Endothelial cell of umbilical vein (primary cell): ENCODE data around the gene UCP3. TPM values are rescaled to one million over a fixed set of nuclear protein-coding genes. Genes with fewer than 3 reads are reported as not detected.

Experiments used
- BruUV-seq: library from RNA; stranded (reverse); fragments of 400-500 nt; replicated peaks from 2 replicates; lab custom pipeline; 2021; lab: Mats Ljungman, UMichigan
- CTCF ChIA-PET: fragments of 300-600, 350-600 bp; sonication (Branson Sonifier 250); formaldehyde crosslinking; loops from one replicate; lab custom pipeline; 2021; ENCODE audit warnings: antibody characterized with exemption, inconsistent platforms; lab: Charles Lee
- POLR2A ChIA-PET: fragments of 300-600, 350-600 bp; sonication (Branson Sonifier 250); formaldehyde crosslinking; loops from one replicate; lab custom pipeline; 2021; ENCODE audit warnings: antibody characterized with exemption, inconsistent platforms; lab: Charles Lee
- DNase-seq: peaks from one replicate; pipeline ENCODE4 v3.0.0-alpha.2; 2011; ENCODE audit warnings: low read depth, low spot score
- FAIRE-seq: peaks from 2 replicates; lab custom pipeline; 2011; peaks lifted over from hg19 to GRCh38; lab: Jason Lieb, UNC
- H2AFZ ChIP-seq: 2 replicates; pipeline ENCODE4 v1.6.0; 2012; ENCODE audit warnings: low read depth, low read length, control low read depth, inconsistent platforms
- H3K27ac ChIP-seq: 2 replicates; pipeline ENCODE4 v1.5.1; 2011; ENCODE audit warnings: low read depth, mild to moderate bottlenecking, control low read depth, low read length, moderate library complexity; ENCODE audit not compliant: insufficient read depth
- H3K27me3 ChIP-seq, 2 experiments: 2 replicates each; pipeline versions ENCODE4 v1.6.0 to v1.6.1; 2011; ENCODE audit warnings: low read length in 2 of 2, mixed read lengths in 1 of 2; ENCODE audit not compliant: control insufficient read depth in 2 of 2, insufficient read depth in 2 of 2
- H3K36me3 ChIP-seq, 2 experiments: 2 replicates in 1 of 2; 3 replicates in 1 of 2; pipeline ENCODE4 v1.5.1; 2011; ENCODE audit warnings: low read length in 2 of 2, mild to moderate bottlenecking in 1 of 2, moderate library complexity in 1 of 2; ENCODE audit not compliant: control insufficient read depth in 2 of 2, insufficient read depth in 2 of 2; ENCODE audit errors: extremely low read depth in 1 of 2
- H3K4me1 ChIP-seq: 3 replicates; pipeline ENCODE4 v1.5.1; 2011; ENCODE audit warnings: mild to moderate bottlenecking, low read length; ENCODE audit not compliant: control insufficient read depth, insufficient read depth; ENCODE audit errors: extremely low read depth
- H3K4me2 ChIP-seq: 2 replicates; pipeline ENCODE4 v1.6.1; 2011; ENCODE audit warnings: low read length, control low read depth, mixed read lengths; ENCODE audit not compliant: insufficient read depth
- H3K4me3 ChIP-seq, 3 experiments: fragments of 200-600 bp in 1 of 3; sonication (generic), shearing (Covaris generic) in 1 of 3; replicated peaks in 1 of 3; 2 replicates each; pipeline ENCODE4 v1.5.1; 2011 to 2016; ENCODE audit warnings: control low read depth in 3 of 3, low read length in 3 of 3, mild to moderate bottlenecking in 2 of 3, inconsistent platforms in 1 of 3, low read depth in 1 of 3, moderate library complexity in 1 of 3; ENCODE audit not compliant: insufficient read depth in 1 of 3
- H3K79me2 ChIP-seq: 2 replicates; pipeline ENCODE4 v1.6.0; 2012; ENCODE audit warnings: low read length, inconsistent platforms; ENCODE audit not compliant: control insufficient read depth, insufficient read depth
- H3K9ac ChIP-seq: replicated peaks from 2 replicates; pipeline ENCODE3; 2011; ENCODE audit warnings: low read length, control low read depth; ENCODE audit not compliant: insufficient read depth; ENCODE audit errors: extremely low read depth
- H3K9me1 ChIP-seq: replicated peaks from 3 replicates; pipeline ENCODE4 v1.6.0; 2011; ENCODE audit warnings: mild to moderate bottlenecking, low read length; ENCODE audit not compliant: control insufficient read depth, insufficient read depth; ENCODE audit errors: extremely low read depth
- H3K9me3 ChIP-seq: replicated peaks from 2 replicates; pipeline ENCODE4 v1.5.1; 2012; ENCODE audit warnings: low read length, inconsistent platforms; ENCODE audit not compliant: control insufficient read depth, insufficient read depth
- H4K20me1 ChIP-seq: replicated peaks from 2 replicates; pipeline ENCODE3; 2011; ENCODE audit warnings: mild to moderate bottlenecking, low read length; ENCODE audit not compliant: control insufficient read depth, insufficient read depth; ENCODE audit errors: extremely low read depth
- FOS ChIP-seq: IDR thresholded peaks from 2 replicates; pipeline ENCODE4 v1.6.1; 2011; ENCODE audit warnings: mild to moderate bottlenecking, low read length, moderate library complexity, borderline replicate concordance; ENCODE audit not compliant: insufficient read depth
- GATA2 ChIP-seq: IDR thresholded peaks from 2 replicates; pipeline ENCODE4 v1.7.0; 2011; ENCODE audit warnings: low read depth, mild to moderate bottlenecking, moderate library complexity, mixed read lengths, low read length; ENCODE audit not compliant: insufficient read length, insufficient read depth
- JUN ChIP-seq: IDR thresholded peaks from 2 replicates; pipeline ENCODE4 v1.6.1; 2011; ENCODE audit warnings: borderline replicate concordance, low read depth; ENCODE audit not compliant: insufficient read length, insufficient read depth
- MYC ChIP-seq: IDR thresholded peaks from one replicate; pipeline ENCODE4 v1.6.1; 2011; ENCODE audit warnings: mild to moderate bottlenecking, low read depth, low read length
- POLR2AphosphoS5 ChIP-seq: IDR thresholded peaks from 2 replicates; pipeline ENCODE4 v1.6.1; 2012; ENCODE audit warnings: low read depth, mild to moderate bottlenecking, control low read depth, low read length, moderate library complexity; ENCODE audit not compliant: insufficient read depth
- dilution Hi-C: fragments of 300-500 bp; cut with MboI; formaldehyde crosslinking; loops from one replicate; pipeline ENCODE4 v1.15.0; 2019; ENCODE audit warnings: low sequenced_read_pairs; ENCODE audit not compliant: extremely low pct_ligation_motif_present
- intact Hi-C: fragments of 100-400 bp; cut with micrococcal nuclease; formaldehyde crosslinking; loops from one replicate; pipeline ENCODE4 v1.10.0; 2022
- polyA plus RNA-seq, 4 experiments: library from polyadenylated mRNA; depleted of rRNA in 3 of 4; stranded (reverse) in 3 of 4; unstranded in 1 of 4; fragments of >200 nt; gene quantifications; 2 replicates each; pipeline versions ENCODE4 v1.2.1 to v1.2.3, GENCODE V29; 2011 to 2012; ENCODE audit warnings: missing spikeins in 1 of 4
- total RNA-seq: library from RNA; stranded (reverse); gene quantifications from 2 replicates; pipeline ENCODE4 v1.2.3, GENCODE V29; 2021
- TF ChIP-seq, protein P1 (sequence below): IDR thresholded peaks from 2 replicates; pipeline ENCODE4 v1.6.1; 2011; ENCODE audit not compliant: insufficient read depth, insufficient read length

UCP3 gene
- total and polyA plus RNA-seq, 2 donors (not counting 3 experiments of a cell fraction or from before 2014, with no cell fraction given): 1.1 to 1.4 TPM

DNA sequence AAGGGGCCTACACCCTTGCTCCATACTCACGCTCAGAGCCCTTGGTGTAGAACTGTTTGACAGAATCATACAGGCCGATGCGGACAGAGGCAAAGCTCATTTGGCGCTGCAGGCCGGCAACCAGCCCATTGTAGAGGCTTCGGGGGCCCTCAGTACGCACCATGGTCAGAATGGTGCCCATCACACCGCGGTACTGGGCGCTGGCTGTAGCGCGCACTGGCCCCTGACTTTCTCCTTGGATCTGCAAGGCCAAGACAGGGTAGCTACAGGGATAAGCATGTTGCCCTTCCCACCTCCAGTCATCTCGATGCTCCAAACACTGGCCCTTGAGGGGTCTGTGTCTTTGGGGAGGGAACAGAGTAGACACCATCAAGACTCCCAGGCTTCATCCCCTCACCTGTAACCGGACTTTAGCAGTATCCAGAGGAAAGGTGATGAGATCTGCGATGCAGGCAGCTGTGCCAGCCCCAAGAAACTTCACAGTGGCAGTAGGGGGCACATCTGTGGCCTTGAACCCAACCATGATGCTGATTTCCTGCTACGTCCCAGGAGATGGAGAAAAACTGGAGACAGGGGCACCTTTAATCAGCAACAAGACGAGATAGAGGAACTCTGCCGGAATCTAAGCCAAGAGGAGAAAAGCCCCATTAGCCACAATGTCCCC, 30.9 kb downstream of the UCP3 start:
- peaks cover 0 to 10% of the 10 kb centered on the region in 2 experiments for H3K36me3 ChIP-seq
- ChIA-PET POLR2A (no interaction called here), CTCF (interaction anchor here (3.7 kb wide), 1 partner anchor 14 kb away, joined by 14 read pairs; no protein-coding TSS in a partner anchor)
- no peaks in the 10 kb centered on the region for H3K4me1 ChIP-seq
- no peak overlapping the region for H3K27ac ChIP-seq
- TF ChIP-seq GATA2: no peak
- TF ChIP-seq, protein P1, sequence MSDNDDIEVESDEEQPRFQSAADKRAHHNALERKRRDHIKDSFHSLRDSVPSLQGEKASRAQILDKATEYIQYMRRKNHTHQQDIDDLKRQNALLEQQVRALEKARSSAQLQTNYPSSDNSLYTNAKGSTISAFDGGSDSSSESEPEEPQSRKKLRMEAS: no peak
- no peak for TF ChIP-seq MYC
- no peak for TF ChIP-seq FOS
- TF ChIP-seq POLR2AphosphoS5: no peak
- no peak for TF ChIP-seq JUN
- no TSS peak for BruUV-seq
- dilution Hi-C loops: no loop called here
- no peaks in the 10 kb centered on the region for H4K20me1 ChIP-seq
- H3K79me2 ChIP-seq: no peaks in the 10 kb centered on the region
- H3K9me1 ChIP-seq: no peaks in the 10 kb centered on the region
- H3K9me3 ChIP-seq: no peaks in the 10 kb centered on the region
- no peak overlapping the region for H2AFZ ChIP-seq
- H3K4me2 ChIP-seq: no peak overlapping the region
- FAIRE-seq: no peak
- intact Hi-C loops: no loop called here
- no peaks in the 10 kb centered on the region for H3K27me3 ChIP-seq
- no peak overlapping the region for H3K9ac ChIP-seq
- DNase-seq: no peak
- no peak overlapping the region for H3K4me3 ChIP-seq
